Measurements from ENCODE around the gene MAP3K9. TPM values are rescaled to one million over a fixed set of nuclear protein-coding genes. Genes with fewer than 3 reads are reported as not detected.
"Not testable (repeated sequence)": the region's sequence is repeated elsewhere in the genome, so short reads cannot be mapped to it uniquely, and the experiment has no call there.

Gene MAP3K9
- 3.5 and 7.2 TPM in 2 replicates for total RNA-seq (2014; rRNA removed; shearing (Covaris generic); ENCODE audit: low replicate concordance)

- in situ Hi-C loops (cut with HindIII; ENCODE audit: low pct_unique_long_range_greater_than_20kb, low sequenced_read_pairs) = no loop called here
- peak; percentile 97 for DNase-seq (ENCODE audit: low read depth)
Observed at GRCh38 chr14:70809225-70810219, at the start of gene MAP3K9. Gene MAP3K9, minus strand, starts transcription at chr14:70809513. Its CDS starts 342 bp downstream, at chr14:70809171.

- no peak for DNase-seq (ENCODE audit: low read depth)
- in situ Hi-C loops (cut with HindIII; ENCODE audit: low pct_unique_long_range_greater_than_20kb, low sequenced_read_pairs) = no loop called here
Observed at GRCh38 chr14:70858641-70859040, 49.3 kb upstream of the MAP3K9 start.

DNA sequence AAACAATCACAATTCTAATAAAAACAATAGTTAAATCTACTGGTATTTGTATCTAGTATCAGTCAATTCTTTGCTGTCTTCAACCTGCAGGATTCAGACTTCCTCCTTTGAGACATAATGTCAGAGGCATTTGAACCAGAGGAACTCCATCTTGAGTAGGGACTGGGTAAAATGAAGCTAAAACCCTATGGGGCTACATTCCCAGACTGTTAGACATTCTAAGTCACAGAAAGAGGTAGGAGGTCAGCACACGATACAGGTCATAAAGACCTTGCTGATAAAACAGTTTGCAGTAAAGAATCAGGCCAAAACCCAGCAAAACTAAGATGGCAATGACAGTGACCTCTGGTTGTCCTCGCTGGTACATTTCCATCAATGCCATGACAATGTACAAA is 48.2 kb upstream of the MAP3K9 start:
- in situ Hi-C loops (cut with HindIII; ENCODE audit: low pct_unique_long_range_greater_than_20kb, low sequenced_read_pairs) = no loop called here
- no peak for DNase-seq (ENCODE audit: low read depth)

GRCh38 chr14:70856851-70857495 is 47.7 kb upstream of the MAP3K9 start:
- in situ Hi-C loops (cut with HindIII; ENCODE audit: low pct_unique_long_range_greater_than_20kb, low sequenced_read_pairs) = no loop called here
- no peak for DNase-seq (ENCODE audit: low read depth)

DNA sequence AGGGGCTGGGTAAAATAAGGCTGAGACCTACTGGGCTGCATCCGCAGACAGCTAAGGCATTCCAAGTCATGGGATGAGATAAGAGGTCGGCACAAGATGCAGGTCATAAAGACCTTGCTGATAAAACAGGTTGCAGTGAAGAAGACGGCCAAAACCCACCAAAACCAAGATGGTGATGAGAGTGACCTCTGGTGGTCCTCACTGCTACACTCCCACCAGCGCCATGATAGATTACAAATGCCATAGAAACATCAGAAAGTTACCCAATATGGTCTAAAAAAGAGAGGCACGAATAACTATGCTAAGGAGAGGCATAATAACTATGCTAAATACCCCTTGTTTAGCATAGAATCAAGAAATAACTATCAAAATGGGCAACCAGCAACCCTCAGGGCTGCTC is 46.2 kb upstream of the MAP3K9 start:
- in situ Hi-C loops (cut with HindIII; ENCODE audit: low pct_unique_long_range_greater_than_20kb, low sequenced_read_pairs) = no loop called here

DNA sequence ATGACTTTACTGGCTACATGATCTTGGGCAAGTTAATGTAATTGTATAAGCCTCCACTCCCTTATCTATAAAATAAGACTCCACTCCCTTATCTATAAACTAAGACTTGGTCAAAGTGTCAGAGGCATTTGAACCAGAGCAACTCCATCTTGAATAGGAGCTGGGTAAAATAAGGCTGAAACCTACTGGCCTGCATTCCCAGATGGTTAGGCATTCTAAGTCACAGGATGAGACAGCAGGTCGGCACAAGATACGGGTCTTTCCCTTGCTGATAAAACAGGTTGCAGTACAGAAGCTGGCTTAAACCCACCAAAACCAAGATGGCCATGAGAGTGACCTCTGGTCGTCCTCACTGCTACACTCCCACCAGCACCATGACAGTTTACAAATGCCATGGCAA is 44.3 kb upstream of the MAP3K9 start:
- in situ Hi-C loops (cut with HindIII; ENCODE audit: low pct_unique_long_range_greater_than_20kb, low sequenced_read_pairs); DNase-seq (ENCODE audit: low read depth): not testable (repeated sequence)

More for the DNA sequence above, 46.2 kb upstream of the MAP3K9 start:
- no peak for DNase-seq (ENCODE audit: low read depth)

GRCh38 chr14:70847406-70848090 is 38.2 kb upstream of the MAP3K9 start:
- in situ Hi-C loops (cut with HindIII; ENCODE audit: low pct_unique_long_range_greater_than_20kb, low sequenced_read_pairs) = no loop called here
- no peak for DNase-seq (ENCODE audit: low read depth)

- no peak for DNase-seq (ENCODE audit: low read depth)
- in situ Hi-C loops (cut with HindIII; ENCODE audit: low pct_unique_long_range_greater_than_20kb, low sequenced_read_pairs) = no loop called here
Observed at GRCh38 chr14:70845601-70846000, 36.3 kb upstream of the MAP3K9 start.

DNA sequence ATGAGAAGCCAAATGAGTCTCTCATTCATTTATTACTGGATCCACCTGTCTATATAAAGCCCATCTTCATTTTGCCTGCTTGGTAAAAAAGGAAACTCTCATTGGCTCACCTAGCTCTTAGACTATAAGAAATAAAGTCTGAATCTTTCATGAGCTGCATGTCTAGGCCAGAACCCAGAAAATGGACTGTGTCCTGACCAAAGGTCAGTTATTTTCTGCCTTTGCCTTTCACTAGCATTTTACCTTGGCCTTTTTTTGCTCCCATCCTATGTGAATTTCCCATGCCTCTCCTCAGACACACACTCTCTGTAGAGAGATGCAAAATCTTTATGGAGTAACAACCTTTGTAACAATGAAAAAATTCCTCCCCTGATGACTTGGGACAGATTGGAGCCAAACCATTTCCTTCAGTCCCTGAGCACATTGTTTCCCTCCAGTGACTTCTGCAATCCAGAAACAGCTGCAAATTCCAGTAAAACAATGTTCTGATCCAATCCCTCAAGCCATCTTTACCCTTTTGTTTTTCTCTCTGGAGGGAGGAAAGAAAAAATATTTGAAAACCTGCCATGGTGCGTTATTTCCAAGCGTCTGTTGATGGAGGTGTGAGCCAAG is 33.6 kb upstream of the MAP3K9 start:
- no peak for DNase-seq (ENCODE audit: low read depth)
- in situ Hi-C loops (cut with HindIII; ENCODE audit: low pct_unique_long_range_greater_than_20kb, low sequenced_read_pairs) = no loop called here

- in situ Hi-C loops (cut with HindIII; ENCODE audit: low pct_unique_long_range_greater_than_20kb, low sequenced_read_pairs) = no loop called here
- DNase-seq (ENCODE audit: low read depth) = no peak
Observed at GRCh38 chr14:70838076-70838475, 28.8 kb upstream of the MAP3K9 start.

- no peak for DNase-seq (ENCODE audit: low read depth)
- in situ Hi-C loops (cut with HindIII; ENCODE audit: low pct_unique_long_range_greater_than_20kb, low sequenced_read_pairs) = no loop called here
Observed at GRCh38 chr14:70836946-70837345, 27.6 kb upstream of the MAP3K9 start.

GRCh38 chr14:70833884-70834283 is 24.6 kb upstream of the MAP3K9 start:
- in situ Hi-C loops (cut with HindIII; ENCODE audit: low pct_unique_long_range_greater_than_20kb, low sequenced_read_pairs) = no loop called here

DNA sequence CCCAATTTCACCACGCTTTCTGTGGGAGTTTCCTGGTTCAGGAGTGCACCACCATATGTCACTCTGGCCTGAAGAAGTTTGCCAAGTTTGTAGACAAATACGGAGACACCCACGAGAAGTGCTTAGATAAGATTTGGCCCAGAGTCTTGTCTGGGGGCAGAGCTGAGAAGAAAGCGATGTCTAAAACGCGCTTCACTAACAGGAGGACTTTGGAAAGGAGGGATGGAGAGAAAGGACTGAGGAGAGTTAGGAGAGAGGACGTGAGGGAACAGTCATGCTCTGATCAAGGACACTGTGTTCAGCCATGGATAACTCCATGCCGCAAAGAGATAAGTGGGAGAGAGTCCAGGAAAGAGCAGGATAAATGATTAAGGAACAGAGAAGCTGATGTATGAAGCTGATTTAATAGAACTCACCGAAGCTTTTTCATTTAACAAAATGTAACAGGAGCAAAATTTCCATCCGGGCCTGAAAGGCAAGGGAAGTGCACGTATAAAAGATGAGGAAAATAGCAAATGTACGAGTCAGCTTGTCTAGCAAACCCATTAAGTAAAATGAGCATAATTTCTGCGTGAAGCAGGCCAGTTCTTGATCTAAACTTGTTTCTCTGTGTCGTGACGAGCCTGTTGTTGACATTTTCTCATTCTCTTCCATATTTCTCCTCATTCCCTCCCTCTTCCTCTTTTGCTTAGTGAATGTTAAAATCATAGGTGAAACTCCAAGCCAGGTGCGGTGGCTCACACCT is 23.4 kb upstream of the MAP3K9 start:
- in situ Hi-C loops (cut with HindIII; ENCODE audit: low pct_unique_long_range_greater_than_20kb, low sequenced_read_pairs) = no loop called here
- DNase-seq (ENCODE audit: low read depth) = no peak

More at GRCh38 chr14:70833884-70834283, 24.6 kb upstream of the MAP3K9 start:
- DNase-seq (ENCODE audit: low read depth) = no peak

DNA sequence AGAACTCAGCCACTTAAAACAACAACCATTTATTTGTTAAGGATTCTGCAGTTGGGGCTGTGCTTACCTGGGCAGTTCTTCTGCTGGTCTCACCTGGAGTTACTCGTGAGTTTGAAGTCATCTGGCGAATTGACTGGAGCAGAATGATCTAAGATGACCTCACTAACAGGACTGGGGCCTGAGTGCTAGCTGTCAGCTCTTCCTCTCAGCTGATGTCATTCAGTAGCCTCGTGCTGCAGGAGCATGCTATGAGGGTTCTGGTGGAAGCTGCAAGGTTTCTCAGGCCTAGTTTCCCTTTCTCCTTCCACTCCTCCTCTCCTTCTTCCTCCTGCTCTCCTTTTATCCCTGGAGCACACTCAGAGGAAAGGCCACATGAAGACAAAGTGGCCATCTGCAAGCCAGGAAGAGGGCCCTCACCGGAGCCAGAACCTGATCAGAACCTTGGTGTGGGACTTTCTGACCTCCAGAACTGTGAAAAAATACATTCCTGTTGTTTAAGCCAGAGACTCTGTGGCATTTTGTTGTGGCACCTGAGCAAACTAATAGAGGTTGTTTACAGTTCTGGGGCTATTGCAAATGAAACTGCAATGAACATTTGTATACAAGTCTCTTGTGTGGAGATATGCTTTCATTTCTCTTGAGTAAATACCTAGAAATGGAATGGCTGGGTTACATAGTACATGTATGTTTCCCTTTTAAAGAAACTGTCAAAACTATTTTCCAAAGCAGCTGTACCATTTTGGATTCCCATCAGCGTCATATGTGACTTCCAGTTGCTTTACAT is 21.9 kb upstream of the MAP3K9 start:
- in situ Hi-C loops (cut with HindIII; ENCODE audit: low pct_unique_long_range_greater_than_20kb, low sequenced_read_pairs) = no loop called here

GRCh38 chr14:70828188-70828587 is 18.9 kb upstream of the MAP3K9 start:
- no peak for DNase-seq (ENCODE audit: low read depth)
- in situ Hi-C loops (cut with HindIII; ENCODE audit: low pct_unique_long_range_greater_than_20kb, low sequenced_read_pairs) = no loop called here

More for the DNA sequence above, 21.9 kb upstream of the MAP3K9 start:
- no peak for DNase-seq (ENCODE audit: low read depth)

DNA sequence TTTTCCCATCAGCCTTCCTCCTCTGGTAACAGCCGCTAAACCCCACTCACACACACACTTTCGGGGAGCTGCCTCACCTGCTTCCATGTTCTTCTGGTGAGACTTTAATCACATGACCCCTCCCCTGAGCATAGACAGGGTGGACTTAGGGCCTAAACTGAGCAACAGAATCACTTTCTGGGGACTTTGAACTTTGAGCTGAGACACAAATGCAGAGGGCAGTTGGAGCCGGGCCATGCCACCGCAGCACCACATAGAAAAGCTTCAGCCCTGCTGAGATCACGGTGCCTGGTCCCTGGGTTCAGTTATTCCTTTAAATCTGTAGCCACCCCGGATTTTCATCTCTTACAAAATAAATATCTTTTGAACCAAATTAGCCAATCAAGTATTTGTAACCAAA is 18.4 kb upstream of the MAP3K9 start:
- in situ Hi-C loops (cut with HindIII; ENCODE audit: low pct_unique_long_range_greater_than_20kb, low sequenced_read_pairs) = no loop called here
- DNase-seq (ENCODE audit: low read depth) = no peak

DNA sequence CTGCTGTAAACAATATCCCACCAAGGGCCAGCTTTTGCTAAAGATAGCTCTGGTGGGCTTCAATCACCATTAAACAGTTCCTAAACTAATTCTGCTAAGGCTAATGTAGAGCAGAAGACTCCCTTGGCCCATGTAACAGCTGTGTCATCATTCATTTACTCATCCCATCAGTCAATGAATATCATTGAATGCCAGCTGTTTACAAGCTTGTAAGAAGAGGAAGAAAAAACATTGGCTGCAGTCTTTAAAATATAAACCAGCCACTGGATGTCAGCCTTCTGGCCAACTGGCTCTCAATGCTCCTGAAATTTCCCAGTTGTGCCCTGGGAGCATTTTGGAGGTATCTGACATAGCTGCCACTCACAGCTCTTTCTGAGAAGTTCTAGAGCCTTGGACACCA is 18.0 kb upstream of the MAP3K9 start:
- no peak for DNase-seq (ENCODE audit: low read depth)
- in situ Hi-C loops (cut with HindIII; ENCODE audit: low pct_unique_long_range_greater_than_20kb, low sequenced_read_pairs) = no loop called here

Measured in Caki2 (cell line).